ENCODE data around the gene SLC37A1.

GRCh38 chr21:42542196-42542595, 28.5 kb downstream of the SLC37A1 start:
- TF ChIP-seq CTCF (conservative IDR thresholded peaks at IDR 0.05; ENCODE audit: low read depth, low read length) (no peak), EZH2 (IDR thresholded peaks at IDR 0.05; ENCODE audit: borderline replicate concordance, low read depth, low read length, poor library complexity, severe bottlenecking) (no peak)

Data from A673 (cell line).